GM23248 (cell line): ENCODE measurements around the gene TRAPPC3L.

Experiments used
- EZH2 ChIP-seq: fragments of 200-600 bp; sonication (generic); IDR thresholded peaks from 2 replicates; pipeline ENCODE4 v1.6.1; 2018; ENCODE audit warnings: antibody characterized with exemption, mild to moderate bottlenecking; ENCODE audit not compliant: insufficient read depth, poor library complexity, severe bottlenecking
- EZH2phosphoT487 ChIP-seq: fragments of 200-600 bp; sonication (generic); IDR thresholded peaks from 2 replicates; pipeline ENCODE4 v1.6.1; 2018; ENCODE audit warnings: antibody characterized with exemption, moderate library complexity, mild to moderate bottlenecking, low read depth; ENCODE audit not compliant: insufficient read depth

DNA sequence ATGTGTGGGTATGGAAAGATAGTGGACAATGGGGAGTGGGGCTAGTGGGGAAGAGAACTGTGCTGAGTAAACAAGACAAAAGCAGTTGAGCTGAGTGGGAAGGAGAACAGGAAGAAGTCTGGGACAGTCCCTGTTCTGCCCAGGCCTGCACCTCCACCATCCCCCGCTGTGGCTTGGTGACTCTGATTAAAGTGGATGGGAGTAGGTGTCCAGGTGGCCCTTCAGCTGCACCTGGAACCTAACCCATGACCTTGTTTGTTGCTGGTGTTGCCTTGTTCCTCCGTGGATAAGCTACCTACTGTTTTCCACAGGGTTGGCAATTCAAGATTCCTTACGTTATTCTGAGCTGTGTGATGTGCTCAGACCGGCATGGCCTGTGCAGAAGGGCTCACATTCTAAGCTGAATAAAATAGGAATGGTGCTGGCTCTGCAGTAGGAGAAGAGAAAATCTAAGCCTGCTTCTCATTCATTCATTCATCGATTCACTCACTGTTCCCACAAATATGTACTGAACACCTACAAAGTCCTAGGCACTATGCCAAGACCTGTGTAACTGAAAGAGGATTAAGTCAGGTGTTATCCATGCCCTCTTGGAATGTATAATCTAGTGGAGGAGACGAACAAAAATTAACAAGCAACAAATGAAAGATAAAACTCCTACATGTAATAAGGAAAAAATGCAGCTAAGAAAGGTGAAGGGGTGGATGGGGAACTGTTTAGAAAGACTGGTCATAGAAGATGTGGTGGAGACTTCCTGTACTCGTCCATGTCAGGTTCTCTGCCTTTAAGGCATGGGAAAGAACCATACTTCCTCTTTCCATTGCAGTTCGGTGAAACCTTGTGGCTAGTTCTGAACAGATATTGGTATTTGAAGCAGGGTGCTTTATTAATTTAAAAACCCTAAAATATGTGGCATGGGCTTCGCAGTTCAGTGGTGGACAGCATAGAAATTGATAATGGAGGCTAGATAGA is 94.4 kb downstream of the TRAPPC3L start:
- TF ChIP-seq EZH2phosphoT487 (no peak), EZH2 (no peak)
